GM12878 (cell line): ENCODE measurements around the gene MTIF2. TPM values are rescaled to one million over a fixed set of nuclear protein-coding genes. Genes with fewer than 3 reads are reported as not detected.

ENCODE experiments used
- ATAC-seq: fragments of 200-7000 bp; cut with Tn5 transposase; 3 replicates; pipeline ENCODE4 v1.9.1; 2020; ENCODE audit warnings: mild to moderate bottlenecking, moderate library complexity
- Bru-seq: library from RNA; stranded (reverse); fragments of 400-500 nt; gene quantifications from one replicate; lab custom pipeline; 2021; lab: Mats Ljungman, UMichigan
- BruChase-seq, 2 experiments: library from RNA; stranded (reverse); fragments of 400-500 nt; gene quantifications; one replicate each; lab custom pipeline; 2021; lab: Mats Ljungman, UMichigan
- BruUV-seq: library from RNA; stranded (reverse); fragments of 400-500 nt; replicated peaks from 2 replicates; lab custom pipeline; 2021; lab: Mats Ljungman, UMichigan
- CTCF ChIA-PET: fragments of 300-600 bp; sonication (Branson Sonifier 250); formaldehyde crosslinking; extraction: SDS; loops from one replicate; lab custom pipeline; 2021; ENCODE audit warnings: inconsistent platforms; lab: Yijun Ruan, JAX
- POLR2A ChIA-PET: fragments of 350-600 bp; formaldehyde crosslinking; extraction: SDS; loops from one replicate; lab custom pipeline; 2021; ENCODE audit warnings: inconsistent platforms; lab: Charles Lee
- RAD21 ChIA-PET: fragments of 300-600 bp; sonication (Branson Sonifier 250); formaldehyde crosslinking; loops from one replicate; lab custom pipeline; 2023; ENCODE audit warnings: antibody characterized with exemption; ENCODE audit not compliant: unreplicated experiment; lab: Charles Lee
- SMC1A ChIA-PET: fragments of 300-600 bp; sonication (Branson Sonifier 250); formaldehyde crosslinking; loops from one replicate; lab custom pipeline; 2023; ENCODE audit not compliant: unreplicated experiment, uncharacterized antibody; lab: Charles Lee
- DNase-seq: peaks from one replicate; pipeline ENCODE4 v3.0.0-alpha.2; 2011; ENCODE audit warnings: low read depth, low spot score
- FAIRE-seq: peaks from 3 replicates; lab custom pipeline; 2011; peaks lifted over from hg19 to GRCh38; lab: Jason Lieb, UNC
- H2AFZ ChIP-seq: 2 replicates; pipeline ENCODE4 v1.6.0; 2011; ENCODE audit warnings: low read depth, low read length, control low read depth; ENCODE audit not compliant: control insufficient read depth
- H3K27ac ChIP-seq: 2 replicates; pipeline ENCODE4 v1.5.1; 2011; ENCODE audit warnings: control low read depth; ENCODE audit not compliant: control insufficient read depth, insufficient read depth
- H3K27me3 ChIP-seq, 2 experiments: replicated peaks in 1 of 2; 2 replicates each; pipeline versions ENCODE4 v1.6.0 to v1.6.1; 2011; ENCODE audit warnings: low read length in 1 of 2; ENCODE audit not compliant: control insufficient read depth in 2 of 2, insufficient read depth in 2 of 2
- H3K36me3 ChIP-seq, 2 experiments: 2 replicates each; pipeline ENCODE4 v1.5.1; 2011; ENCODE audit warnings: low read length in 1 of 2; ENCODE audit not compliant: control insufficient read depth in 2 of 2, insufficient read depth in 2 of 2
- H3K4me1 ChIP-seq: 2 replicates; pipeline ENCODE4 v1.6.1; 2011; ENCODE audit warnings: mild to moderate bottlenecking, low read length, moderate library complexity, mixed read lengths; ENCODE audit not compliant: control insufficient read depth, insufficient read depth
- H3K4me2 ChIP-seq: 2 replicates; pipeline ENCODE4 v1.6.0; 2011; ENCODE audit warnings: control low read depth; ENCODE audit not compliant: control insufficient read depth, insufficient read depth
- H3K4me3 ChIP-seq: fragments of 200-600 bp; sonication (generic); 2 replicates; pipeline ENCODE4 v1.5.1; 2016
- H3K79me2 ChIP-seq: 2 replicates; pipeline ENCODE4 v1.6.0; 2011; ENCODE audit warnings: low read length; ENCODE audit not compliant: control insufficient read depth, insufficient read depth
- H3K9ac ChIP-seq: 2 replicates; pipeline ENCODE4 v1.8.0; 2011; ENCODE audit warnings: low read length, control low read depth, mixed read lengths; ENCODE audit not compliant: control insufficient read depth, insufficient read depth
- H3K9me3 ChIP-seq: replicated peaks from 3 replicates; pipeline ENCODE4 v1.5.1; 2011; ENCODE audit warnings: mild to moderate bottlenecking, low read length; ENCODE audit not compliant: control insufficient read depth, insufficient read depth
- H4K20me1 ChIP-seq: 2 replicates; pipeline ENCODE4 v1.6.0; 2011; ENCODE audit not compliant: control insufficient read depth, insufficient read depth
- BACH1 ChIP-seq: fragments of 450-650 bp; IDR thresholded peaks from 2 replicates; pipeline ENCODE4 v1.6.1; 2017; ENCODE audit warnings: mild to moderate bottlenecking, borderline replicate concordance
- BCL11A ChIP-seq: IDR thresholded peaks from 2 replicates; pipeline ENCODE4 v1.6.1; 2011; ENCODE audit warnings: low read depth, low read length
- CBFB ChIP-seq: IDR thresholded peaks from 2 replicates; pipeline ENCODE4 v1.6.1; 2016; ENCODE audit warnings: antibody characterized with exemption, low read depth
- GATAD2B ChIP-seq: fragments of 450-650 bp; conservative IDR thresholded peaks from 2 replicates; pipeline ENCODE4 v1.6.1; 2017; ENCODE audit warnings: low read depth, mild to moderate bottlenecking, moderate library complexity
- KAT2A ChIP-seq: conservative IDR thresholded peaks from 2 replicates; pipeline ENCODE4 v1.6.1; 2011; ENCODE audit warnings: low read depth, low read length; ENCODE audit not compliant: control insufficient read depth
- NRF1 ChIP-seq: conservative IDR thresholded peaks from 2 replicates; pipeline ENCODE4 v1.6.1; 2011; ENCODE audit warnings: mild to moderate bottlenecking, low read depth, low read length, improper control_type of control experiment
- RB1 ChIP-seq: fragments of 450-650 bp; formaldehyde crosslinking; IDR thresholded peaks from 2 replicates; pipeline ENCODE4 v1.6.1; 2017; ENCODE audit warnings: mild to moderate bottlenecking, borderline replicate concordance
- RBBP5 ChIP-seq: fragments of 200-600 bp; sonication (generic); conservative IDR thresholded peaks from 2 replicates; pipeline ENCODE4 v1.6.1; 2016
- YBX1 ChIP-seq: fragments of 450-650 bp; IDR thresholded peaks from 2 replicates; pipeline ENCODE4 v1.6.1; 2016; ENCODE audit warnings: antibody characterized with exemption
- ZNF622 ChIP-seq: fragments of 450-650 bp; IDR thresholded peaks from 2 replicates; pipeline ENCODE4 v1.6.1; 2017; ENCODE audit warnings: mild to moderate bottlenecking, inconsistent platforms
- WGBS: methylation state at CpG from one replicate; pipeline ENCODE4 v1.1.6; 2016; ENCODE audit warnings: low lambda C conversion rate; ENCODE audit not compliant: insufficient replicate concordance, insufficient coverage; ENCODE audit errors: missing lambda C conversion rate; 5-methylcytosine and 5-hydroxymethylcytosine counted together
- in situ Hi-C: fragments of 300-500 bp; cut with MboI; formaldehyde crosslinking; loops from 9 replicates; pipeline ENCODE4 v1.14.3; 2018; ENCODE audit warnings: mixed read lengths
- intact Hi-C: fragments of 100-400 bp; cut with micrococcal nuclease; formaldehyde crosslinking; loops from one replicate; pipeline ENCODE4 v1.14.2; 2022; ENCODE audit not compliant: unreplicated experiment
- long read RNA-seq, 2 experiments: library from polyadenylated mRNA; unstranded; transcript quantifications; one replicate each; pipeline ENCODE4 v2.0.0, GENCODE V29; 2019 to 2020
- polyA minus RNA-seq, 3 experiments: library from RNA; depleted of rRNA, polyadenylated mRNA; stranded (reverse); fragments of >200 nt; gene quantifications; 2 replicates each; pipeline ENCODE4 v1.2.3, GENCODE V29; 2011
- polyA plus RNA-seq, 11 experiments: library from polyadenylated mRNA; depleted of rRNA in 4 of 11; unstranded in 6 of 11; stranded (reverse) in 5 of 11; fragments of >200 nt; fragmentation: Nextera tagmentation in 4 of 11; fragmentation: Illumina TruSeq in 1 of 11; extraction: Ambion mirVana in 4 of 11; extraction: Trizol in 1 of 11; gene quantifications; 1 replicate in 1 of 11; 2 replicates in 10 of 11; pipeline versions ENCODE4 v1.2.1 to v1.2.3, GENCODE V29; 2011 to 2016; ENCODE audit warnings: inconsistent platforms in 2 of 11, missing spikeins in 2 of 11, low read depth in 1 of 11
- total RNA-seq, 4 experiments: library from RNA; depleted of rRNA in 3 of 4; stranded (reverse); fragments of >200 nt in 3 of 4; fragmentation: Illumina TruSeq in 1 of 4; extraction: Trizol in 1 of 4; gene quantifications; 2 replicates each; pipeline versions ENCODE4 v1.2.1 to v1.2.3, GENCODE V29; 2013 to 2021
- TF ChIP-seq, protein P1 (sequence below): fragments of 450-650 bp; IDR thresholded peaks from 2 replicates; pipeline ENCODE4 v1.6.1; 2017; ENCODE audit warnings: antibody characterized with exemption, mild to moderate bottlenecking, moderate library complexity

The MTIF2 gene, protein sequence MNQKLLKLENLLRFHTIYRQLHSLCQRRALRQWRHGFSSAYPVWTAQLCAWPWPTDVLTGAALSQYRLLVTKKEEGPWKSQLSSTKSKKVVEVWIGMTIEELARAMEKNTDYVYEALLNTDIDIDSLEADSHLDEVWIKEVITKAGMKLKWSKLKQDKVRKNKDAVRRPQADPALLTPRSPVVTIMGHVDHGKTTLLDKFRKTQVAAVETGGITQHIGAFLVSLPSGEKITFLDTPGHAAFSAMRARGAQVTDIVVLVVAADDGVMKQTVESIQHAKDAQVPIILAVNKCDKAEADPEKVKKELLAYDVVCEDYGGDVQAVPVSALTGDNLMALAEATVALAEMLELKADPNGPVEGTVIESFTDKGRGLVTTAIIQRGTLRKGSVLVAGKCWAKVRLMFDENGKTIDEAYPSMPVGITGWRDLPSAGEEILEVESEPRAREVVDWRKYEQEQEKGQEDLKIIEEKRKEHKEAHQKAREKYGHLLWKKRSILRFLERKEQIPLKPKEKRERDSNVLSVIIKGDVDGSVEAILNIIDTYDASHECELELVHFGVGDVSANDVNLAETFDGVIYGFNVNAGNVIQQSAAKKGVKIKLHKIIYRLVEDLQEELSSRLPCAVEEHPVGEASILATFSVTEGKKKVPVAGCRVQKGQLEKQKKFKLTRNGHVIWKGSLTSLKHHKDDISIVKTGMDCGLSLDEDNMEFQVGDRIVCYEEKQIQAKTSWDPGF
- total RNA-seq (2013; cell fraction: nucleolus; rRNA removed) = 54.4 and 61.4 TPM in 2 replicates
- 34.2 and 38.5 TPM in 2 replicates for total RNA-seq (2014; rRNA removed)
- total RNA-seq (2014; rRNA removed; fragmentation: Illumina TruSeq; extraction: Trizol) = 62.1 and 63.7 TPM in 2 replicates
- 33.4 and 34.1 TPM in 2 replicates for total RNA-seq (2021)
- polyA plus RNA-seq (2011; ENCODE audit: low read depth) = 19.3 TPM
- 40.8 and 65.5 TPM in 2 replicates for polyA plus RNA-seq (2011; rRNA removed)
- 16.3 and 17.6 TPM in 2 replicates for polyA plus RNA-seq (2011; cell fraction: cytosol; rRNA removed)
- polyA plus RNA-seq (2011; cell fraction: nucleus; rRNA removed) = 37.9 and 42.0 TPM in 2 replicates
- polyA plus RNA-seq (2012) = 26.4 and 33.0 TPM in 2 replicates
- 50.2 and 57.4 TPM in 2 replicates for polyA plus RNA-seq (2014; fragmentation: Illumina TruSeq; extraction: Trizol)
- 10 to 100 TPM; 26.4 to 39.2 TPM for polyA plus RNA-seq (2014; fragmentation: Nextera tagmentation; extraction: Ambion mirVana)
- 25.5 and 30.9 TPM in 2 replicates for polyA plus RNA-seq (2014; rRNA removed)
- 10 to 100 TPM; 45.4 to 46.1 TPM for polyA plus RNA-seq (2016; fragmentation: Nextera tagmentation; extraction: Ambion mirVana)
- 53.5 and 57.6 TPM in 2 replicates for polyA minus RNA-seq (2011; rRNA and poly(A)+ RNA removed)
- 16.6 and 21.8 TPM in 2 replicates for polyA minus RNA-seq (2011; cell fraction: cytosol; rRNA and poly(A)+ RNA removed)
- polyA minus RNA-seq (2011; cell fraction: nucleus; rRNA and poly(A)+ RNA removed) = 45.0 and 56.9 TPM in 2 replicates
- percentile 78 among the genes with signal in this experiment for Bru-seq, nascent RNA
- BruChase-seq, experiment 1, labeled RNA remaining after a 6-hour chase = percentile 80 among the genes with signal in this experiment
- BruChase-seq, experiment 2, labeled RNA remaining after a 2-hour chase = percentile 78 among the genes with signal in this experiment
- long read RNA-seq, experiment 1, transcript MTIF2-201 (16 exons, 2,528 nt) = major isoform, 12 of 59 reads
- long read RNA-seq, experiment 1, partial matches to known transcripts = 28 of 59 reads
- long read RNA-seq, experiment 1, other reads (novel, unspliced or antisense) = 17 of 59 reads
- long read RNA-seq, experiment 2, transcript MTIF2-201 (16 exons, 2,528 nt) = major isoform, 46 of 361 reads
- long read RNA-seq, experiment 2, partial matches to known transcripts = 251 of 361 reads
- long read RNA-seq, experiment 2, other reads (novel, unspliced or antisense) = 56 of 361 reads

DNA sequence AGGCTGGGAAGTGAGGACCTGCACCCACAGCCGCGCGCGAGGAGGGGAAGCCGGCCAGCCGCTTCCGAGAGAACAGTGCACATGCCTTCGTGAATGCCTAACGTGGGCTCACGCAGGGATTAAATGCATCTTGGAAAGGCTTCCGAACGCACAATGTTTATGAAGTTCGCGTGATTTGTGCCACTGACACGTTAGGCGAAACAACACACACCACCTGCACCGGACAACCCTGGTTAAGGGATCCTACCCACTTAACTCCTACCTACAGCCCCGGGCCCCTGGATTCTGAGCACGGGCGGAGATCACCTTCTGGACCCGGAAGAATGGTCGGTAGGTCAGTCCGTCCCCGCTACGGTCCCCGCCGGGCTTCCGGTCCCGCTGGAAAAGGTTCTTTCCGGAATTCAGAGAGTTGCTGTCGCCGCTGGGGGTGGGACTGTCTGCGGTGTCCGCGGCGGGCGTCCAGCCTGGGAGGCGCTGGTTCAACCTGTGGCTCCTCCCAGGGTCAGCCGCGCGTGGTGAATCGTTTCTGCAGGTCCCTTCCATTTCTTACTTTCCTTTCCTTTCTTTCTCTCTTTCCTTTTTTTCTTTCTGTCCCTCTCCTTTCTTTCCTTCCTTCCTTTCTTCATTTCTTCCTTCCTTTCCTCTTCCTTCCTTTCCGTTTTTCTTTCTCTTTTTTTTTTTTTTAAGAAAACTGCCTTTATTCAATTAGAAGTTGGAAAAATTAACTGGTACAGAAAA is at the start of gene MTIF2:
TSS of gene MTIF2 (minus strand) at position 325 of the 738 bp plus-strand sequence. CDS start 5,373 bp downstream, outside the sequence.
- H3K9me3 ChIP-seq = no peaks in the 10 kb centered on the region
- CTCF ChIA-PET = interaction anchor here (0.7 to 1.4 kb wide), 3 partner anchors 9 to 163 kb away, joined by 3 read pairs; no protein-coding TSS in a partner anchor
- SMC1A ChIA-PET = interaction anchor here (0.8 to 2.4 kb wide), 8 partner anchors 9 to 68 kb away, joined by 3 to 9 read pairs (median 3); no protein-coding TSS in a partner anchor
- FAIRE-seq = peak; percentile 74
- peak within 1 kb of the TSS; percentile 83 for H3K27ac ChIP-seq
- peak within 1 kb of the TSS; percentile 85 for H3K4me3 ChIP-seq
- RAD21 ChIA-PET = interaction anchor here (1.1 kb wide), 1 partner anchor 9 kb away, joined by 3 read pairs; no protein-coding TSS in a partner anchor
- no peaks in the 10 kb centered on the region for H3K27me3 ChIP-seq
- no TSS peak for BruUV-seq
- WGBS = 1% methylated on average over 42 of the region's 43 CpGs
- intact Hi-C loops = loop anchor here (1.0 to 5.0 kb wide), 2 partner anchors 12 to 37 kb away; partner anchors contain the start of genes CLHC1 and RPS27A
- DNase-seq = peak; percentile 78
- peaks cover 11% of the 10 kb centered on the region for H3K79me2 ChIP-seq
- peaks cover 0 to 8% of the 10 kb centered on the region in 2 experiments; a peak in 1 of 4 replicates for H3K36me3 ChIP-seq
- H2AFZ ChIP-seq = peak within 1 kb of the TSS; percentile 98
- H3K4me2 ChIP-seq = peak within 1 kb of the TSS; percentile 99
- in situ Hi-C loops = no loop called here
- no peaks in the 10 kb centered on the region for H4K20me1 ChIP-seq
- no peaks in the 10 kb centered on the region for H3K4me1 ChIP-seq
- POLR2A ChIA-PET = interaction anchor here (0.6 to 1.2 kb wide), 8 partner anchors 12 to 333 kb away, joined by 3 to 8 read pairs (median 3); partner anchors contain the start of genes CLHC1 and RPS27A
- peak within 1 kb of the TSS; percentile 98 for H3K9ac ChIP-seq
- ATAC-seq = peak; percentile 99
- TF ChIP-seq BACH1 (peak; percentile 37; the same call in 1 of the 2 replicates), GATAD2B (0 out of 2 replicates have a peak, but pooled peaks have one; percentile 65), BCL11A (peak; percentile 41; the same call in 1 of the 2 replicates), CBFB (peak; percentile 79; the same call in 1 of the 2 replicates), YBX1 (no peak), RB1 (peak; percentile 93), ZNF622 (no peak), NRF1 (no peak), KAT2A (no peak), RBBP5 (no peak)
- TF ChIP-seq, protein P1, sequence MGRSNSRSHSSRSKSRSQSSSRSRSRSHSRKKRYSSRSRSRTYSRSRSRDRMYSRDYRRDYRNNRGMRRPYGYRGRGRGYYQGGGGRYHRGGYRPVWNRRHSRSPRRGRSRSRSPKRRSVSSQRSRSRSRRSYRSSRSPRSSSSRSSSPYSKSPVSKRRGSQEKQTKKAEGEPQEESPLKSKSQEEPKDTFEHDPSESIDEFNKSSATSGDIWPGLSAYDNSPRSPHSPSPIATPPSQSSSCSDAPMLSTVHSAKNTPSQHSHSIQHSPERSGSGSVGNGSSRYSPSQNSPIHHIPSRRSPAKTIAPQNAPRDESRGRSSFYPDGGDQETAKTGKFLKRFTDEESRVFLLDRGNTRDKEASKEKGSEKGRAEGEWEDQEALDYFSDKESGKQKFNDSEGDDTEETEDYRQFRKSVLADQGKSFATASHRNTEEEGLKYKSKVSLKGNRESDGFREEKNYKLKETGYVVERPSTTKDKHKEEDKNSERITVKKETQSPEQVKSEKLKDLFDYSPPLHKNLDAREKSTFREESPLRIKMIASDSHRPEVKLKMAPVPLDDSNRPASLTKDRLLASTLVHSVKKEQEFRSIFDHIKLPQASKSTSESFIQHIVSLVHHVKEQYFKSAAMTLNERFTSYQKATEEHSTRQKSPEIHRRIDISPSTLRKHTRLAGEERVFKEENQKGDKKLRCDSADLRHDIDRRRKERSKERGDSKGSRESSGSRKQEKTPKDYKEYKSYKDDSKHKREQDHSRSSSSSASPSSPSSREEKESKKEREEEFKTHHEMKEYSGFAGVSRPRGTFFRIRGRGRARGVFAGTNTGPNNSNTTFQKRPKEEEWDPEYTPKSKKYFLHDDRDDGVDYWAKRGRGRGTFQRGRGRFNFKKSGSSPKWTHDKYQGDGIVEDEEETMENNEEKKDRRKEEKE = no peak
